ENCODE measurements around the gene SCIN. TPM values are rescaled to one million over a fixed set of nuclear protein-coding genes. Genes with fewer than 3 reads are reported as not detected.
"Not testable (repeated sequence)": the region's sequence is repeated elsewhere in the genome, so short reads cannot be mapped to it uniquely, and the experiment has no call there.

SCIN gene
- total RNA-seq, 1 donor, result 4.3 TPM

DNA sequence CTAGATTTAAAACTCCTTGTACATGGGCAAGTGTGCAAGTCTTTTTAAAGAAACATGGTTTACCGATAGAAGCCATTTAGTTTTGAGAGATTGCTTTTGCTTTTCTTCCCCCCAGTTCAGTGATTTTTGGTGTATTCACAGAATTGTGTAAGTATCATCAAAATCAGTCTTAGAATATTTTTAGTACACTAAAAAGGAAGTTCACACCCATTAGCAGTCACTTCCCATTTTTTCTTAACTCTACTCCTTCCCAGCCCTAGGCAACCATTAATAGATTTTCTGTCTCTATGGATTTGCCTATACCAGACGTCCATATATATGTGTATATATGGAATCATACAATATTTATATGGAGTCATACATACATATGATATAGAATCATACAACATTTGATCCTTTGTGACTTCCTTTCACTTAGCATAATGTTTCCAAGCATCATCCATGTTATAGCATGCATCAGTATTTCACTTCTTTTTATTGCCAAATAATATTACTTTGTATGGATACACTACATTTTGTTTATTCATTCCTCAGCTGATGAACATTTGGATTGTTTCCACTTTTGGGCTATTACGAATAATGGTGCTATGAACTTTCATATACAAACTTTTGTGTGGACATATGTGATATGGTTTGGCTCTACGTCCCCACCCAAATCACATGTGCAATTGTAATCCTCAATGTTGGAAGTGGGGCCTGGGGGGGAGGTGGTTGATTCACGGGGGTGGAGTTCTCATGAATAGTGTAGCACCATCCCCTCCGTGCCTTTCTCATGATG, 100.4 kb downstream of the SCIN start:
- no peak overlapping the region for H3K4me3 ChIP-seq (ENCODE audit: low read depth, low read length)
- no peak for DNase-seq (ENCODE audit: low read depth)
- TF ChIP-seq, protein P1, sequence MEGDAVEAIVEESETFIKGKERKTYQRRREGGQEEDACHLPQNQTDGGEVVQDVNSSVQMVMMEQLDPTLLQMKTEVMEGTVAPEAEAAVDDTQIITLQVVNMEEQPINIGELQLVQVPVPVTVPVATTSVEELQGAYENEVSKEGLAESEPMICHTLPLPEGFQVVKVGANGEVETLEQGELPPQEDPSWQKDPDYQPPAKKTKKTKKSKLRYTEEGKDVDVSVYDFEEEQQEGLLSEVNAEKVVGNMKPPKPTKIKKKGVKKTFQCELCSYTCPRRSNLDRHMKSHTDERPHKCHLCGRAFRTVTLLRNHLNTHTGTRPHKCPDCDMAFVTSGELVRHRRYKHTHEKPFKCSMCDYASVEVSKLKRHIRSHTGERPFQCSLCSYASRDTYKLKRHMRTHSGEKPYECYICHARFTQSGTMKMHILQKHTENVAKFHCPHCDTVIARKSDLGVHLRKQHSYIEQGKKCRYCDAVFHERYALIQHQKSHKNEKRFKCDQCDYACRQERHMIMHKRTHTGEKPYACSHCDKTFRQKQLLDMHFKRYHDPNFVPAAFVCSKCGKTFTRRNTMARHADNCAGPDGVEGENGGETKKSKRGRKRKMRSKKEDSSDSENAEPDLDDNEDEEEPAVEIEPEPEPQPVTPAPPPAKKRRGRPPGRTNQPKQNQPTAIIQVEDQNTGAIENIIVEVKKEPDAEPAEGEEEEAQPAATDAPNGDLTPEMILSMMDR (IDR thresholded peaks at IDR 0.05; ENCODE audit: insufficient read depth, low read depth, low read length), result no peak

DNA sequence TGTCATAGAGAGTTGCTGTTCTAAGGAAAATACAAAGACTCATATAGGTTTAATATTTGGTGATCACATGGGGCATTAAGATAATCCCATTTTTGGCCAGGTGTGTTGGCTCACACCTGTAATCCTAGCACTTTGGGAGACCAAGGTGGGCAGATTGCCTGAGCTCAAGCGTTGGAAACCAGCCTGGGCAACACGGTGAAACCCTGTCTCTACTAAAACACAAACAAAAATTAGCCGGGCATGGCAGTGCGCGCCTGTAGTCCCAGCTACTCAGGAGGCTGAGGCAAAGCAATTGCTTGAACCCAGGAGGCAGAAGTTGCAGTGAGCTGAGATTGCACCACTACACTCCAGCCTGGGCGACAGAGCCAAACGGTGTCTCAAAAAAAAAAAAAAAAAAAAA, 102.9 kb downstream of the SCIN start:
- not testable (repeated sequence) for H3K4me3 ChIP-seq (ENCODE audit: low read depth, low read length); DNase-seq (ENCODE audit: low read depth)

DNA sequence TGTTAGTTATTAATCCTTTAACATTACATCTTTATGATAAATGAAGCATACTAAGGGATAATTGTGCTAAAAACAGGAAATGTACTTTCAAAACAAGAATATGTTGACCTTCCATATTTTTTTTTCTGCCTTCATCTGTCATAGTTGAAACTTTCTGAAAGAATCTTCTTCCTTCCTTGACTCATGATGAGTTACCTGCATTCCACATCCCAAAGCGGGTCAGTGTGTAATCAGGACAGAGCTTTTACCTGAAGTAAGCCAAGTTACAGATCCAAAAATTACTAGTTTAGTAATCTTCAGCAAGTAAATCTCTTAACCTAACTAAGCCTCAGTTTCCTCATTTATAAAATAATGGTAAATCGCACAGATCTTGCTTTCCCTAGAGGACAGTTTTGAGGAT, 103.5 kb downstream of the SCIN start:
- no peak for DNase-seq (ENCODE audit: low read depth)
- TF ChIP-seq, protein P1 (IDR thresholded peaks at IDR 0.05; ENCODE audit: insufficient read depth, low read depth, low read length), result no peak
- no peak overlapping the region for H3K4me3 ChIP-seq (ENCODE audit: low read depth, low read length)

DNA sequence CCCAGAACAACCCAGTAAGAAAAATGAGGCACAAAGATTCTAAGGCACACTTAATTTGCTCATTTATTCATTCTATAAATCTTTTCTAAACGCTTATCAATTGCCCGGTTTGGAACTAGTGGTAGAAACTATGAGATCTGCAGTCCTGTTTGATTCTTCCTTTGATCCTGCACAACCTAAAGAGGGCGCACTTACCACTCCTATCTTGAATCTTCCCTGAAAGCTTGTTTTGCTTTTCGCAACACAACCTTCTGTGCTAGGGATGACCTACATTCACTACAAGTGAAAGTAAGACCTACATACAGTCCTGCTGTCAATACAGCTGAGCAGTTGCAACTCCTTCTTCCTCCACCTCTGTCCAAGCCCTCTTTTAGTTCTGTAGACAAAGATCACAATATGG, 104.3 kb downstream of the SCIN start:
- DNase-seq (ENCODE audit: low read depth), result peak; percentile 85
- H3K4me3 ChIP-seq (ENCODE audit: low read depth, low read length), result no peak overlapping the region
- TF ChIP-seq, protein P1 (IDR thresholded peaks at IDR 0.05; ENCODE audit: insufficient read depth, low read depth, low read length), result peak; percentile 68

DNA sequence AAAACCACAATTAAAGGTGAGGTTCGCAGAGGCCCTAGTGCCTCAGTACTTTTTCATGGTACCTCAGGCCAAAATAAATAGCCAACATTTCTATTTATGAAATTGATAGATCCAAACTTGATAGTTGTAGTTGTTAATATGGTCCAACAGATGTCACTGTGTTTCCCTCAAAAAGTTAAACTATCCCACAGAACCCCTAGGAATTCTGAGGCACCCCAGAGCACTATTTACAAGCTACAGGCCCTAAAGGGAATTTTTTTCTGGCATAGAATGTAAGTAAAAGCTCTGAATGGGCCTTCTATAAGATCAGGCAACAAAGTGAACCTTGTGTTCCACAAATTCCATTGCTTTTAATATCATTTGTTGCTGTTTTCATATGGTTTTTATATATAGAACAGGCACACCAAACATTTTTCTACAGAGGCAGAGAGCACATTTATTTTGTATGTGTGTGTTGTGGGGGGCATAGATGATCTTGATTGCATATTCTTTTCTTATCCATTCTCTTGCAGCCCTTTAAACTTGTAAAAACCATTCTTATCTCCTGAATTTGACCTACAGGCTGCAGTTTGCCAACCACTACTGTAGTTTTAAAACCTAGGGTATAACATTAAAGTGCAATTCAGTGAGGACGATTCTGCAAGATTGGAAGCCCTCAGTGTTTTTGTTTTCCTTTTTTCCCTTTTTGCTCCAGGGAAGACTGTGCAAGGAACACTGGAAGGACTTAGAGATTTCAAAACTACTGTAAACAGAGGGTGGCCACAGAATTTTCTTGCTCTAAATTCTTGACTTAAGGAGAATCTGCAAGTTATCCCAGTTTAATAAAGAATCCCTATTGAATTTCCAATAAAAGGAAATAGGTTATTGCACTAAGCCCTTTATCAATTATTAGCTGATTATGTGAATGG, 113.4 kb downstream of the SCIN start:
- H3K4me3 ChIP-seq (ENCODE audit: low read depth, low read length), result no peak overlapping the region
- TF ChIP-seq, protein P1 (IDR thresholded peaks at IDR 0.05; ENCODE audit: insufficient read depth, low read depth, low read length), result peak; percentile 43
- DNase-seq (ENCODE audit: low read depth), result peak; percentile 51

DNA sequence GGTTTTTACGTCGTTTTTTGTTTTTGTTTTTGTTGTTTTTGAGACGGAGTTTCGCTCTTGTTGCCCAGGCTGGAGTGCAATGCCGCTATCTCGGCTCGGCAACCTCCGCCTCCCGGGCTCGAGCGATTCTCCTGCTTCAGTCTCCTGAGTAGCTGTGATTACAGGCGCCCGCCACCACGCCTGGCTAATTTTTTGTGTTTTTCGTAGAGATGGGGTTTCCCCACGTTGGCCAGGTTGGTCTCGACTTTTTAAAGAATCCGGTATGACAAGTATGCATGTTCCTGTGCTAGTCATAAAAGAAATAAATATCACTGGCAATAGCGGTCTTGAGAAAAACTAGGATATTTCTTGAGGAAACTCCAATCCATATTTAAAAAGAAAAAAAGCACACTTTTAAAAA, 114.2 kb downstream of the SCIN start:
- TF ChIP-seq, protein P1 (IDR thresholded peaks at IDR 0.05; ENCODE audit: insufficient read depth, low read depth, low read length), result no peak
- no peak overlapping the region for H3K4me3 ChIP-seq (ENCODE audit: low read depth, low read length)
- no peak for DNase-seq (ENCODE audit: low read depth)

DNA sequence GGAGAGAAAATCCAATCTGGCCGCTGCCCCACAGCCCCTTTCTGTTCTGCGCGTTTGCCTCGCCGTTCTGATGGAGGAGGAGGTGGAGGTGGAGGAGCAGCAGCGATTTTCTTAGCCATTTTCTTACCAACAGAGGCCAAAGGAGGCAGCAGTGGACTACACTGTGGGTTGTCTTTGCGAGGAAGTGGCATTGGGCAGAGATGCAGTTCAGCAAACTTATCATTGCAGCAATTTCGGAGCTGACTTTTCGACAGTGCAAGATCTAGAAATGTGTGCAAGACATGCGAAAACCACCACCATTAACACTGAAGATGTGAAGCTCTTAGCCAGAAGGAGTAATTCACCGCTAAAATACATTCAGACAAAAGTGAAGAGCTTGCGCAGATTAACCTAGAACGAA, 115.0 kb downstream of the SCIN start:
- H3K4me3 ChIP-seq (ENCODE audit: low read depth, low read length), result peak overlapping the region; percentile 97
- TF ChIP-seq, protein P1 (IDR thresholded peaks at IDR 0.05; ENCODE audit: insufficient read depth, low read depth, low read length), result peak; percentile 74
- peak; percentile 75 for DNase-seq (ENCODE audit: low read depth)
